WERI-Rb-1 (cell line): Measurements from ENCODE around the gene DBNL.

Experiments used
- DNase-seq: peaks from one replicate; pipeline ENCODE4 v3.0.0-alpha.2; 2020
- H3K27ac ChIP-seq: fragments of 250-450 bp; sonication (Bioruptor Pico); 2 replicates; pipeline ENCODE4 v1.5.1; 2020; ENCODE audit warnings: mild to moderate bottlenecking, moderate library complexity
- H3K27me3 ChIP-seq: fragments of 250-450 bp; sonication (Bioruptor Pico); 2 replicates; pipeline ENCODE4 v1.5.1; 2021; ENCODE audit warnings: mild to moderate bottlenecking, low read depth, moderate library complexity; ENCODE audit not compliant: insufficient read depth, severe bottlenecking
- H3K36me3 ChIP-seq: fragments of 250-450 bp; sonication (Bioruptor Pico); 2 replicates; pipeline ENCODE4 v1.5.1; 2020; ENCODE audit warnings: mild to moderate bottlenecking, moderate library complexity
- H3K4me3 ChIP-seq: 2 replicates; pipeline ENCODE4 v1.5.1; 2011; ENCODE audit warnings: low read depth, mild to moderate bottlenecking, control low read depth, low read length
- H3K9me3 ChIP-seq: fragments of 250-450 bp; sonication (Bioruptor Pico); 2 replicates; pipeline ENCODE4 v1.5.1; 2021; ENCODE audit warnings: mild to moderate bottlenecking, moderate library complexity; ENCODE audit not compliant: severe bottlenecking
- TF ChIP-seq, protein P1 (sequence below): IDR thresholded peaks from 2 replicates; pipeline ENCODE4 v1.5.1; 2011; ENCODE audit warnings: low read depth, mild to moderate bottlenecking, control low read depth, inconsistent platforms, low read length

Gene DBNL

DNA sequence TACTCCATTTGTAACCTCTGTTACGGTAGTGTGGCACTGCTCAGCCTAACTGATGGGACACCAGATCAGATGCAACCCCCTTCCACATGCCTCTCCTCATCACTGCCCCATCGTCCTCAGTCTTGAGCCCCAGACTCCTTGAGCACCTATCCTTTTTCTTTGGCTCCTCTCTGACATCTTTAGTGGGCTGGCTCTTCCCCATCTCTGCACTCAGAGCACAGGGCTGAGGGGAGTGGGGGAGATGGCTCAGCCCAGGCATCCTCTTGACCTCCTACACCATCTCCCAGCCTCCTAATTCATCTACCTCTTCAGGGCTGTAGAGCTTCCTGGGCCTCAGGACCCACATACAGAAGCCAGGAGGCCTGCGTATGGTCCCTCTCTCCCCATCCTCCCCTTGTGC is 39.3 kb downstream of the DBNL start:
- H3K4me3 ChIP-seq: no peak overlapping the region
- H3K9me3 ChIP-seq: no peaks in the 10 kb centered on the region
- TF ChIP-seq, protein P1, sequence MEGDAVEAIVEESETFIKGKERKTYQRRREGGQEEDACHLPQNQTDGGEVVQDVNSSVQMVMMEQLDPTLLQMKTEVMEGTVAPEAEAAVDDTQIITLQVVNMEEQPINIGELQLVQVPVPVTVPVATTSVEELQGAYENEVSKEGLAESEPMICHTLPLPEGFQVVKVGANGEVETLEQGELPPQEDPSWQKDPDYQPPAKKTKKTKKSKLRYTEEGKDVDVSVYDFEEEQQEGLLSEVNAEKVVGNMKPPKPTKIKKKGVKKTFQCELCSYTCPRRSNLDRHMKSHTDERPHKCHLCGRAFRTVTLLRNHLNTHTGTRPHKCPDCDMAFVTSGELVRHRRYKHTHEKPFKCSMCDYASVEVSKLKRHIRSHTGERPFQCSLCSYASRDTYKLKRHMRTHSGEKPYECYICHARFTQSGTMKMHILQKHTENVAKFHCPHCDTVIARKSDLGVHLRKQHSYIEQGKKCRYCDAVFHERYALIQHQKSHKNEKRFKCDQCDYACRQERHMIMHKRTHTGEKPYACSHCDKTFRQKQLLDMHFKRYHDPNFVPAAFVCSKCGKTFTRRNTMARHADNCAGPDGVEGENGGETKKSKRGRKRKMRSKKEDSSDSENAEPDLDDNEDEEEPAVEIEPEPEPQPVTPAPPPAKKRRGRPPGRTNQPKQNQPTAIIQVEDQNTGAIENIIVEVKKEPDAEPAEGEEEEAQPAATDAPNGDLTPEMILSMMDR: no peak
- H3K27me3 ChIP-seq: no peaks in the 10 kb centered on the region
- H3K27ac ChIP-seq: no peak overlapping the region
- DNase-seq: no peak
- peaks cover 14% of the 10 kb centered on the region for H3K36me3 ChIP-seq

DNA sequence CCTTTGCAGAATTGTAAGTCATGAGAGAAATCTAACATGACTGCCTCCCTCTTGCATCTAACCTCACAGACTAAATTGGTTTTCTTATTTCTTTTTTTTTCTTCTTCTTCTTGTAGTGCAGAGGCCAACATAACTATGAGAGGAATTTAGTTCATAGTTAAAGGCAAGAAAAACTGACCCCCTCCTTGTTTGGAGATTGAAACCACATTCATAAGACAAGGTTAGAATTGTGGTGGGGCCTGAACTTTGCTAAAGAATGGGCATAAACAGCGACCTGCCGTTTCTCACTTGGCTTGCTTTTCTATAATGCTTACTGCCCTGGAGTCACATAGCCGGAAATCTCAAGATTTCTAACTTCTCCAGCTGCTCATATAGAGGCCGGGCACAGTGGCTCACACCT is 40.2 kb downstream of the DBNL start:
- no peak for DNase-seq
- Histone ChIP-seq H3K9me3 (no peaks in the 10 kb centered on the region), H3K4me3 (no peak overlapping the region), H3K27ac (no peak overlapping the region), H3K36me3 (peaks cover 9% of the 10 kb centered on the region), H3K27me3 (no peaks in the 10 kb centered on the region)
- TF ChIP-seq, protein P1: no peak

DNA sequence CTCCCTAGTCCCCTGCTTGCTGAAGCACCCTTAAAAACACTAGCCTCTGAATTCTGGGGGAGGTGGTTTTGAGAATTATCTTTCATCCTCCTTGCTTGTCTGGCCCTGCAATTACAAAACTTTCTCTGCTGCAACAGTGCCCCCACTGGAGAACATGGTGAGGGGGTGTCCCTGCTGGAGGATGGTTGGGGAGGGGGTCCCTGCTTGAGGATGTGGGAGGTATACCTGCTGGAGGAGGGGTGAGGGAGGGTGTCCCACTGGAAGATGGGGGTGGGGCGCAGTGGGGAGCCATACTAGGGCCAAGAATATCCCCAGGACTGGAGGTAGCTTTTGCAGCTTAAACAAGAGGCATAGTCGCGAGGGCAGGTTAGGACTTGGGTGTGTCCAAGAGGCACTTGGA is 41.0 kb downstream of the DBNL start:
- H3K27me3 ChIP-seq: no peaks in the 10 kb centered on the region
- H3K9me3 ChIP-seq: no peaks in the 10 kb centered on the region
- TF ChIP-seq, protein P1: peak; percentile 23; the same call in 1 of the 2 replicates
- no peak overlapping the region for H3K27ac ChIP-seq
- no peak overlapping the region for H3K4me3 ChIP-seq
- H3K36me3 ChIP-seq: peaks cover 1% of the 10 kb centered on the region; the same call in 1 of the 2 replicates
- DNase-seq: no peak

DNA sequence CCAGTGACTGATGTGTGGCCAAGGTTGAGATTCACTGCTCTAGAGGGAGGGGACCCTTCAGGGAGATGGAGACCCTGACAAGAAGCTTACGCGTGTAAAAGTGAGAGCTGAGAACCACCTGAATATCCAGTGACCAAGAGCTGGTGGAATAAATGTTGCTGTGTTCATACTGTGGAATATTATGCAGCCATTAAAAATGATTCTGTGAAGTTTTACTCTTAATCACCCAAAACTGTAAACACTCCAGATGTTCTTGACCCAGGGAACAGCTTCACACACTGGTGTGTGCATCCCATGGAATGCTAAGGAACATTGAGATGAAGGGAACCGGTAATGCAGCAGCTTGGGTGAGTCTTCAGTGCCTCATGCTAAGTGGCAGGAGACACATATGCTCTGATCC is 42.1 kb downstream of the DBNL start:
- Histone ChIP-seq H3K27me3 (no peaks in the 10 kb centered on the region), H3K9me3 (no peaks in the 10 kb centered on the region), H3K36me3 (no peaks in the 10 kb centered on the region), H3K4me3 (no peak overlapping the region), H3K27ac (no peak overlapping the region)
- TF ChIP-seq, protein P1: no peak
- DNase-seq: no peak

DNA sequence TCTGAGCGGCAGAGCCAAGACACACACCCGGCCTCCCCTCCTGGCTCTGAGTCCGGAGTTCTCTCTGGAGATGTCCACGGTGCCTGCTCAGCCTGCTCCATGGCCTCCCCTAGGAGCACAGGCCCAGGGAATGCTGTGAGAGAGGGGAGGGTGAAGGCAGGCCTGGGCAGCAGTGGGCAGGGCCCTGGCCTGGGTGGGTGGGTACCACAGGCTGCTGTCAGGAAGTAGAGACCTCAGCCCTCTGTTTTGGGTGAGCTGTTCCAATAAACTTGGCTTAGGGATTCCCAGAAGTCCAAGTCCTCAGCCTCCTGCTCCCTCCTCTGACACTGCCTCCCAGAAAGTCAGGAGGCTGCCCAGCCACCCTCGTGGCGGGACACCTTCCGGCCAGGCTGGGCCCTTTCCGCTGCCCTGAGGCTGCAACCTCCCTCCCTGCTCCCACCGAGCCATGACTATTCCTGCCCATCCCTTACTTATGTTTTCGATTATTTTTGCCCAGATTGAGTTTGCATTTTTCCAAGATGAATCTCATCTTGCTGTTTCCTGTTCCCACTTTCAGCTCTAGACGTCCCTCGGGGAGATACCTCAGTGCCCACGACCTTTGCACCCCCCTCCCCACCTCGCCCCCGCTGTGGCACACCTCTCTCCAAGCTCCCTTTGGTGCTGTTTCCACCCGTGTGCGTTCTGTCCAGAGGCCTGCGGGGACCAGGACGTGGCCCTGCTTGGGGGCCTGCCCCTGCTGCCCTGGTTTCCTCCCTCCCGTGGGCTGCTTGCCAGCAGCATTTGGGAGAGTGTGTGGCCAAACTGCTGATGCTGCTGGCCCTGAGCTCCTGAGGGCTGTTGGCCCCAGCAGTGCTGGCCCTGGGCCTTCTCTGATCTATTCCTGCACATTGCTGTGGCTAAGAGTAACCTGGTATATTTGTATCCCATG is 43.7 kb downstream of the DBNL start:
- Histone ChIP-seq H3K36me3 (no peaks in the 10 kb centered on the region), H3K9me3 (no peaks in the 10 kb centered on the region), H3K27me3 (no peaks in the 10 kb centered on the region), H3K27ac (no peak overlapping the region), H3K4me3 (no peak overlapping the region)
- TF ChIP-seq, protein P1: no peak
- no peak for DNase-seq
